Fibroblast of the aortic adventitia (primary cell): ENCODE measurements around the gene CCL25. TPM values are rescaled to one million over a fixed set of nuclear protein-coding genes. Genes with fewer than 3 reads are reported as not detected.
A peak's percentile ranks its signal among the peaks of the same experiment; 100 is the strongest.

ENCODE experiments used
- DNase-seq: peaks from one replicate; pipeline ENCODE4 v3.0.0-alpha.2; 2010; ENCODE audit warnings: low read depth
- H3K4me3 ChIP-seq: 2 replicates; pipeline ENCODE4 v1.5.1; 2011; ENCODE audit warnings: low read depth, mild to moderate bottlenecking, control low read depth, low read length, moderate library complexity
- CTCF ChIP-seq: IDR thresholded peaks from 2 replicates; pipeline ENCODE4 v1.5.1; 2011; ENCODE audit warnings: mild to moderate bottlenecking, low read length, control low read depth, inconsistent platforms; ENCODE audit not compliant: insufficient read depth
- total RNA-seq: library from RNA; depleted of rRNA; stranded (reverse); fragments of >200 nt; gene quantifications from 2 replicates; pipeline ENCODE4 v1.2.3, GENCODE V29; 2012; ENCODE audit warnings: low replicate concordance

The CCL25 gene
- total RNA-seq, 1 donor = not detected

- DNase-seq = no peak
- H3K4me3 ChIP-seq = no peak overlapping the region
- TF ChIP-seq CTCF = no peak
Measured at GRCh38 chr19:8064911-8065874, 12.6 kb downstream of the CCL25 start.

DNA sequence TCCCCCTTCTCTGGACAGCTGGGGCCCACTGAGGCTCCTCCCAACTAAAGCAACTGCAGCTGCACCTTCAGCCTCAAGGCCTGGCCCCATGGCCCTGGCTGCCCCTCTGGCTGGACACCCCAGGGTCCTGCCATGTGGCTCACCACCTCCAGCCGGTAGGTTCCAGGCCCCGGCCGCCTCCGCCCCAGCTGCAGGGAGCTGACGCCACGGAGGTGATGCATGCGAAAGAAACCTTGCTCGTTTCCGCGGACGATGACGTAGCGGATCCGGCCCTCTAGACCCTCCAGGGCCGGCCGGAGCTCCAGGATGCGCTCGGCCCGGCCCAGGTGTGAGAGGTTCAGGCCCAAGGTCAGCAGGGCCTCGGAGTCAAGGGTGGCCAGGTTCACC lies 13.3 kb downstream of the CCL25 start:
- TF ChIP-seq CTCF = no peak
- no peak overlapping the region for H3K4me3 ChIP-seq
- no peak for DNase-seq

GRCh38 chr19:8069096-8069973 lies 16.8 kb downstream of the CCL25 start:
- H3K4me3 ChIP-seq = no peak overlapping the region
- TF ChIP-seq CTCF = peak; percentile 56
- DNase-seq = no peak

DNA sequence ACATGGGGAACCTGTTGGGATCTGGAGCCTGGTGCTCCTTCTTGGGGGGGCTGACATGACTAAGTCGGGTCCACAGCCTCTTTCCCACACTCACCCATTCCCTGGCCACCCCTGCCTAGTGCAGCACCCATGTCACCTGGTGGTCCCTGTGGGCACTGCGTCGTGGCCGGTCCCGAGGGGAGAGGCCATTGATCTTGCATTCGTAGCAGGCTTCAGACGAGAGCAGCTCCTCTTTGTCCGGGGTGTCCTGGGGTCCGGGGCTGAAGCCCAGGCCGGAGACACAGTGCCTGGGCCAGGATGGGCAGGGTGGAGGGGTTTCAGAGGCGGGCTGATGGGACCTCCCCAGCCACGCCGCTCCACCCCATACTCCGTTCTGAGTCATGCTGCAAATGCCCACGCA lies 19.4 kb downstream of the CCL25 start:
- H3K4me3 ChIP-seq = no peak overlapping the region
- no peak for TF ChIP-seq CTCF
- DNase-seq = no peak

GRCh38 chr19:8074501-8074900 lies 21.9 kb downstream of the CCL25 start:
- TF ChIP-seq CTCF = no peak

DNA sequence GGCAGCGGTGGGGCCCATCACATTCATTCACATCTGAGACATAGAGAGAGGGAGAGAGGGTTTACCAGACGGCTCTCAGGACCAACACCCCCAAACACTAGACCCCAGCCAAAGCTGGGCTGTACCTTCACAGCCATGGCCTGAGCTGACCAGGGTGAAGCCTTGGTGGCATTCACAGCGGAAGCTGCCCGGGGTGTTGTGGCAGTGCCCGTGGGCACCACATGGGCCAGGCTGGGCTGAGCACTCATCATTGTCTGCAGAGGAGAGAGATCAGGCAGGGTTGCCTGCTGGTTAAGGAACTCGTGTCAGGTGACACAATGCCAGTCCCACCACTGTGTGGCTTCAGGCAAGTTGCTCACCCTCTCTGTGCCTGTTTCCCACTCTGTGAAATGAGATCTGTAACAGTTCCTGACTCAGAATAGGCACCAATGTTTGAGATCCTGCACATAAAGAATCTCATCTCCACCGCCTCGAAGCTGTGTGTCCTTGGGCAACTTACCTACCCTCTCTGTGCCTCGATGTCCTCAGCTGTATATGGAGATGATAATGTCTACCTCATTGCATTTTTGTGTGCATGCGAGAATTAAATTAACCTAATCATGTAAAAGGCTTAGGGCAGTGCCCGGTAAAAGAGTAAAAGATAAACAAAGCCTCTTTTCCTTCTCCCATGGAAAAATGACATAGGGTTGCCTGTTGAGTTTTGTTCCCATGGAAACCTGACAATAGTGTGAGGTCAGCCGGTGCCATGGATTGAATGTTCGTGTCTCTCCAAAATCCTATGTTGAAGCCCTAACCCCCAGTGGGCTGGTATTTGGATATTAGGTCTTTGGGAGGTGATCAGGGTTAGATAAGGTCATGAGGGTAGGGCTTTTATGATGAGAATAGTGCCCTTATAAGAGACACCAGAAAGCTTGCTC lies 22.9 kb downstream of the CCL25 start:
- DNase-seq = no peak
- no peak for TF ChIP-seq CTCF
- no peak overlapping the region for H3K4me3 ChIP-seq

More at GRCh38 chr19:8074501-8074900, 21.9 kb downstream of the CCL25 start:
- no peak overlapping the region for H3K4me3 ChIP-seq
- DNase-seq = no peak
